Heart right ventricle (tissue), 16 donors: ENCODE results near the gene DAZL. TPM values are rescaled to one million over a fixed set of nuclear protein-coding genes. Genes with fewer than 3 reads are reported as not detected.
"Not testable (repeated sequence)": the region's sequence is repeated elsewhere in the genome, so short reads cannot be mapped to it uniquely, and the experiment has no call there.

Experiments
- ATAC-seq, 8 donors: fragments of 200-7000 bp; cut with Tn5 transposase; one replicate each; pipeline ENCODE4 v1.9.1; 2020; ENCODE audit warnings: mild to moderate bottlenecking in 8 of 8, moderate library complexity in 8 of 8, moderate number of reproducible peaks in 1 of 8
- DNase-seq, 2 donors: peaks; one replicate each; pipeline ENCODE4 v3.0.0-alpha.2; 2020
- H3K27ac ChIP-seq, 10 donors: fragments of 200-600 bp; sonication (generic) in 2 of 10; one replicate each; pipeline versions ENCODE4 v1.5.0 to v1.8.0; 2020 to 2022; ENCODE audit warnings: mild to moderate bottlenecking in 3 of 10
- H3K27me3 ChIP-seq, 7 donors: fragments of 200-600 bp; one replicate each; pipeline ENCODE4 v1.8.0; 2021 to 2022; ENCODE audit warnings: mild to moderate bottlenecking in 2 of 7
- H3K36me3 ChIP-seq, 9 donors: fragments of 200-600 bp; sonication (generic) in 1 of 9; one replicate each; pipeline versions ENCODE4 v1.5.0 to v1.8.0; 2020 to 2022; ENCODE audit warnings: mild to moderate bottlenecking in 2 of 9
- H3K4me1 ChIP-seq, 9 donors: fragments of 200-600 bp; sonication (generic) in 1 of 9; one replicate each; pipeline versions ENCODE4 v1.5.0 to v1.8.0; 2020 to 2022; ENCODE audit warnings: mild to moderate bottlenecking in 4 of 9
- H3K4me3 ChIP-seq, 10 donors: fragments of 200-600 bp; sonication (generic) in 2 of 10; one replicate each; pipeline versions ENCODE4 v1.5.0 to v1.8.0; 2020 to 2022; ENCODE audit warnings: mild to moderate bottlenecking in 7 of 10, moderate library complexity in 2 of 10
- H3K9me3 ChIP-seq, 11 donors: fragments of 200-600 bp in 10 of 11; sonication (generic) in 2 of 11; one replicate each; pipeline versions ENCODE4 v1.5.0 to v1.8.0; 2013 to 2022; ENCODE audit warnings: mild to moderate bottlenecking in 2 of 11, control low read depth in 1 of 11, moderate library complexity in 1 of 11
- CTCF ChIP-seq, 9 donors: fragments of 200-600 bp; sonication (generic) in 2 of 9; IDR thresholded peaks; one replicate each; pipeline versions ENCODE4 v1.5.0 to v1.8.0; 2021 to 2022; ENCODE audit warnings: antibody characterized with exemption in 9 of 9, mild to moderate bottlenecking in 5 of 9, moderate library complexity in 1 of 9
- WGBS, 2 donors: extraction: QIAGEN DNeasy Blood & Tissue Kit; methylation state at CpG; one replicate each; pipeline ENCODE4 v1.1.7; 2013; ENCODE audit warnings: inconsistent platforms in 1 of 2; 5-methylcytosine and 5-hydroxymethylcytosine counted together
- intact Hi-C, 10 donors: fragments of 100-400 bp; cut with DNase I; formaldehyde crosslinking; loops; one replicate each; pipeline versions ENCODE4 v1.11.1 to v1.14.2; 2022
- polyA plus RNA-seq, 2 donors: library from polyadenylated mRNA; stranded (reverse); fragments of 200-250 nt; gene quantifications; one replicate each; pipeline ENCODE4 v1.2.3, GENCODE V29; 2013
- total RNA-seq, 10 donors: library from RNA; stranded (reverse); fragmentation: NEBNext Ultra II Directional in 3 of 10; extraction: Animal tissue kit (Norgen Biotek cat#: 25700) in 3 of 10; gene quantifications; one replicate each; pipeline versions ENCODE4 v1.2.1 to v1.2.4, GENCODE V29; 2021 to 2023
- donor health status: Arrhythmogenic right ventricular cardiomyopathy.
- donor health status: ischemic (EF 13 %, LVEDD 7.1; RV severe dilation, severe dysfunction).
- donor health status: healthy with polysubstance abuse.
- donor health status: DM: no; HTN: yes; CAD: no.
- donor health status: DM: no; HTN: no; CAD: no.
- donor health status: ischemic (EF 25% LVEDD 6.9; RV normal size, moderate dysfunction).
- donor health status: ischemic (EF 25% LVEDD 5.7; RV mildly dilated, moderate dysfunction).
- donor health status: healthy.
- donor health status: DM: yes; HTN: yes; CAD: no.
- donor health status: Ischemic cardiomyopathy.
- donor health status: ischemic (EF 35%, LVEDD 5.7; RV mildly dilated, moderate dysfunction).
- donor health status: nonischemic (EF 11% LVEDD 7.7; RV severe dilation, severe dysfunction).
- donor health status: DM: yes; HTN: yes; CAD: no.
- donor health status: PGD.
- donor health status: ischemic (EF 29% LVEDD 5.4; RV normal size, mild dysfunction).
- donor health status: nonischemic (EF 23%, LVEDD 6.1; RV moderate dilation, normal function).

DAZL gene
- total and polyA plus RNA-seq, 12 donors: not detected

GRCh38 chr3:16639806-16640205 is 34.6 kb upstream of the DAZL start:
- 44 to 68% methylated on average over 2 of the region's 2 CpGs for WGBS, 2 donors
- TF ChIP-seq CTCF (IDR thresholded peaks at IDR 0.05): no peak
- Histone ChIP-seq H3K4me3 (no peak overlapping the region), H3K9me3 (no peaks in the 10 kb centered on the region), H3K36me3 (no peaks in the 10 kb centered on the region), H3K27ac (no peak overlapping the region), H3K27me3 (no peaks in the 10 kb centered on the region), H3K4me1 (peaks cover 0 to 4% (median 0%) of the 10 kb centered on the region in 9 donors)
- no peak for ATAC-seq
- intact Hi-C loops: no loop called here
- no peak for DNase-seq

DNA sequence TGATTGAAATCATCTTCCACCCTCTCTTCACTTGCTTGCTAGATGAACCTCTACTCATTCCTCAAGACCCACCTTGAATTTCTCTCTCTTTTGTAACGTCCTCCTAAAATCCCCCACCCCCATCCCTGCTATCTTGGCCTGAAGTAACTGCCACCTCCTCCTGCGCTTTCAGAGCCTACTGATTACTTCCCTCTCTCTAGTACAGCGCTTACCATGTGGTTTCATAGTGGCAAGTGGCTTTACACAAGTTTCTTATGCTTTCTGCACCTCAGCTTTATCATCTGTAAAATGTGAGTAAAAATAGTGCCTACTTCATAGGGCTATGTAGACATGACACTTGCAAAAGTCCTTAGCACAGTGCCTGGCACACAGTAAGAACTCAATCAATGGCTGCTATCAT is 28.7 kb upstream of the DAZL start:
- H3K4me3 ChIP-seq: no peak overlapping the region
- H3K9me3 ChIP-seq: peaks cover 0 to 7% (median 0%) of the 10 kb centered on the region in 11 donors
- WGBS, 2 donors: 80 to 85% methylated on average over 3 of the region's 3 CpGs
- H3K4me1 ChIP-seq: peaks cover 0 to 12% (median 5%) of the 10 kb centered on the region in 9 donors
- H3K27ac ChIP-seq: no peak overlapping the region
- TF ChIP-seq CTCF (IDR thresholded peaks at IDR 0.05): no peak
- H3K36me3 ChIP-seq: no peaks in the 10 kb centered on the region
- intact Hi-C loops: no loop called here
- DNase-seq (no peak), ATAC-seq (no peak)
- H3K27me3 ChIP-seq: no peaks in the 10 kb centered on the region

DNA sequence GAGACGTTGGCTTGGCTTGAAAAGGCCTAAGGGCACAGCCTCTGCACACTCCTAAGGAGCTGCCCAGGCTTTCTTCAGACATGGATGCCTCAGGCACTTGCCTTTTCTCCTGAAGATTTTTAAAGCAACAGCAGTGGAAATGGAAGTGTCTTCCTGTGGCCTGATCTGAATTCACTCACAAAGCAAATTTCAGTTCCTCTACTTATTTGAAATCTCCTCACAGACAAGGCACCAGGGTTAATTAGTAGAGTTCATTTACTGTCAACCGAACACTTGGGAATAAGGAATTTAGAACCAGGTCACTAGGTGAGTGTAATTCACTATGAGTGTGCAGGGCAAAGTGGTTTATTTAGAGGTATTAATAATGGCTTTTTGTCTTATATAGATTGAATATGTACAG is 27.2 kb upstream of the DAZL start:
- Histone ChIP-seq H3K4me3 (no peak overlapping the region), H3K27me3 (no peaks in the 10 kb centered on the region), H3K27ac (no peak overlapping the region), H3K4me1 (peaks cover 0 to 12% (median 5%) of the 10 kb centered on the region in 9 donors), H3K36me3 (no peaks in the 10 kb centered on the region), H3K9me3 (peaks cover 0 to 8% (median 0%) of the 10 kb centered on the region in 11 donors)
- ATAC-seq (no peak), DNase-seq (no peak)
- intact Hi-C loops: no loop called here
- TF ChIP-seq CTCF (IDR thresholded peaks at IDR 0.05): no peak
- WGBS, 2 donors: 82 to 85% methylated on average over 2 of the region's 2 CpGs

GRCh38 chr3:16618721-16619120 is 13.5 kb upstream of the DAZL start:
- Histone ChIP-seq H3K27me3 (no peaks in the 10 kb centered on the region), H3K9me3 (peaks cover 0 to 10% (median 0%) of the 10 kb centered on the region in 11 donors), H3K27ac (no peak overlapping the region), H3K36me3 (no peaks in the 10 kb centered on the region), H3K4me1 (no peaks in the 10 kb centered on the region), H3K4me3 (no peak overlapping the region)
- TF ChIP-seq CTCF (IDR thresholded peaks at IDR 0.05): no peak
- ATAC-seq: no peak
- intact Hi-C loops: loop anchor here in 1 of 10 donors (10.0 kb wide), 1 partner anchor 206 kb away; no protein-coding TSS in a partner anchor
- no peak for DNase-seq

DNA sequence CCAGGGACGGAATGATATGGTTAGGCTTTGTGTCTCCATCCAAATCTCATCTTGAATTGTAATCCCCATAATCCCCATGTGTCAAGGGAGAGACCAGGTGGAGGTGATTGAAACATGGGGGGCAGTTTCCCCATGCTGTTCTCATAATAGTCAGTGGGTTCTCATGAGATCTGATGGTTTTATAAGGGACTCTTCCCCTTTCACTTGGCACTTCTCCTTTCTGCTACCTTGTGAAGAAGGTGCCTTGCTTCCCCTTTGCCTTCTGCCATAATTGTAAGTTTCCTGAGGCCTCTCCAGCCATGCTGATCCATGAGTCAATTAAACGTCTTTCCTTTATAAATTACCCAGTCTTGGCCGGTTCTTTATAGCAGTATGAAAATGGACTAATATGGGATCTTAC is 11.9 kb upstream of the DAZL start:
- H3K4me3 ChIP-seq, H3K4me1 ChIP-seq, H3K36me3 ChIP-seq, ATAC-seq, H3K27ac ChIP-seq, H3K9me3 ChIP-seq, H3K27me3 ChIP-seq, DNase-seq: not testable (repeated sequence)
- 92 to 93% methylated on average over 3 of the region's 3 CpGs for WGBS, 2 donors
- intact Hi-C loops: loop anchor here in 1 of 10 donors (10.0 kb wide), 1 partner anchor 208 kb away; no protein-coding TSS in a partner anchor
